ENCODE results near the gene NOL8. TPM values are rescaled to one million over a fixed set of nuclear protein-coding genes. Genes with fewer than 3 reads are reported as not detected.

The NOL8 gene
- total RNA-seq, result 60.2 TPM

DNA sequence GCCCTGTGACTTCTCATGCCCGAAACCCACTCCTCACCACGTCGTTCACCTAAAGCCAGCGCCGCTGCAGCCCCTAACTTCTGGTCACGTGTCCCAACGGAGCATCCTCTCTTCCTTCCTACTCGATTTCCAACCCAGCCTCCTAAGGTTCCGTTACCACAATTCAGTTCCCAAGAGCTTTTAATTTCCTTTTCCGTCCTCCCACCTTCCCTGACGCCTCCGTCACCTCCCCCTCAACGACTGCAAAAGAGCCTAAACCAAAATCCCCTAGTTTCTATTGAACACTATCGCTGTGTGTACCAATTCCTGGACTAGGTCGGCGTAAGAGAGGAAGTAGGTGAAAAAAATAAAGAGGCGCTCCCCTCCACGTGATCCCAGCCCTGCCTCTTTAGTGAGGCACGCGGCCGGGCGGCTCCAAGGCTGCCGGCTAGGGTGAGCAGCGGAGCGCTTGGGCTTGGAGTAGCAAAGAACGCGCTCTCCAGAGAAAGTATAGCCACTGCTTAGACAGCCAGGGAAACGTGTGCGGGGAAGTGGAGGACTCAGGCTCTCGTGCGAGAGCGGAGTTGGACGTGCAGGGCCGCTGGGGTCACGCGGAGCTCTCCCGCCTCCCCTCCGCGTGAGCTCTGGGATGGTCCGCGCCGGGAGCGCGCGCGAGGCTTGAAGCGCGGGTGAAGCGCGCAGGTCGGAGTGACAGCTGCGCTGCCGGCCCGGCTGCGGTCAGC is at the start of gene NOL8, which contains the start of gene CENPP:
NOL8 (minus strand) TSS at position 82 of the 722 bp plus-strand sequence. CDS start 1,189 bp downstream, outside the sequence.
CENPP (plus strand) TSS at position 685 of the 722 bp plus-strand sequence.
- peak; percentile 87 for DNase-seq (ENCODE audit: low spot score)

DNA sequence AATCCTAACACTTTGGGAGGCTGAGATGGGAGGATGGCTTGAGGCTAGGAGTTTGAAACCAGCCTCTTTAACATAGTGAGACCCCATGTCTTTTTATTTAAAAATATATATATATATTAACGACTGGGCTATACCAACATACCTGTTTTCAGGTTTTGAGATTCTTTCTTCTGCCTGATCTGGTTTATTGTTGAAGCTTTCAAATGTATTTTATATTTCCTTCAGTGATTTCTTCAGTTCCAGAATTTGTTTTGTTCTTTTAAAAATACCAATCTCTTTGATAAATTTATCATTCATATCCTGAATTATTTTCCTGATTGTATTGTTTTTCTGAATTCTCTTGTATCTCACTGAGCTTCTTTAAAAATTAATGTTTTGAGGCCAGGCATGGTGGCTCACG is 48.0 kb upstream of the NOL8 start:
- no peak for DNase-seq (ENCODE audit: low spot score)

DNA sequence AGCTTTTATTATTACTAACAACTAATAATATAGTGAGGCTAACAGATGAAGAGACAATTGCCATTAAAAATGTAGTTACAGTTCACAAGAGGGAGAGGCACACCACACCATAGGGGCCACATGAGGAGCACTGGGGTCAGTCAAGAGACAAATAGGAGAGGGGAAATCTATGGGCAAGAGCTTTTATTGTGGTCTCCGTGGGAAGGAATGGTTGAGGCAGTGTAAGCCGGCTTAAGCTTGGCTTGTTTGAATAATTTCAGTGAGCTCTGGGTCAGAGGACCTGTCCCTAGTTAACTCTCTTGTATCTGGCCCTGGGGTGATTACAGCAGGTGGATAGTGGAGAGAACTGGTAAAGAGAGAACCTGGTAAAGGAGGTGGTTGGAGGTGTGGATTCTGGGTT is 43.9 kb upstream of the NOL8 start:
- DNase-seq (ENCODE audit: low spot score), result no peak

DNA sequence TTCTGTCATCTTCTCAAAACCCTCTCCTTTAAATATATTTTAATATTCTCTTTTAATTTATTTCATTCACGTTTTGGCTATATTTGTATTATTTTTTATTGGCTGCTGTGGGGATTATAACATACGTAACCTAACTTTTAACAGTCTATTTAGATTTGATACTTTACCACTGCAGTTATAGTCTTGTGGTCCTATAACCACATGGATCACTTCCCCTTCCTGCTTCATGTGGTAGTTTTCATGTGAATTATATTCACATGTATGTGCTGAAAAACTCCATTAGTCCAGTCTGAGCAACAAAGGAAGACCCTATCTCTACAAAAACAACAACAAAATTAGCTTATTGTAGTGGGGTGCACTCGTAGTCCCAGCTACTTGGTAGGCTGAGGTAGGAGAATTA is 34.9 kb upstream of the NOL8 start:
- no peak for DNase-seq (ENCODE audit: low spot score)

DNA sequence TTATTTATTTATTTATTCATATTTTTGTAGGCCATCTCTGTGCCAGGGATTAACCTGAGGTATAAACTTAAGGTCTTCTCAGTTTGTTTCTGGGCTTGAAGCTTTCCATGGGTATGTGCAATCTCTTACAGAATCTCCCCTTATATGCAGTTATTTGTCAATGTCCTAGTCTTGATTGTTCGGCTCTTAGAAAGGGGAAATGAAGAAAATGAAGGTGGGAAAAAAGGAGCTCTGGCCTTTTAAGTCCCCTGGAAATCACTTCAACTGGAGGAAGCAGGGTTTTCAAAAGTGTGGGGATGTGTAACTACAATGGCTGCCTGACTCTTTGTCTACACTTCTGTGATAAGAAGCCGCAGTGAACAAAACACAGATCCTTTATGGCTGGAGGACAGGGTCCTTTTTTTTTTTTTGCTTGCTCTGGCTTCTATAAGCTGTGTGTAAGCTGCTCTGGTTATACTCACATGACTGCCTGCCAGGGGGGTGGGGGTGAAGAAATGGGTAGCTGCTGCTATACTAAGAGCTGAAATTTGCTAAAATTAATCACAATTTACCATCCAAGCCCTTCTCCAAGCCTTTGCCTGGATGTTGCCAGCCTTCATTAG is 34.3 kb upstream of the NOL8 start:
- no peak for DNase-seq (ENCODE audit: low spot score)

DNA sequence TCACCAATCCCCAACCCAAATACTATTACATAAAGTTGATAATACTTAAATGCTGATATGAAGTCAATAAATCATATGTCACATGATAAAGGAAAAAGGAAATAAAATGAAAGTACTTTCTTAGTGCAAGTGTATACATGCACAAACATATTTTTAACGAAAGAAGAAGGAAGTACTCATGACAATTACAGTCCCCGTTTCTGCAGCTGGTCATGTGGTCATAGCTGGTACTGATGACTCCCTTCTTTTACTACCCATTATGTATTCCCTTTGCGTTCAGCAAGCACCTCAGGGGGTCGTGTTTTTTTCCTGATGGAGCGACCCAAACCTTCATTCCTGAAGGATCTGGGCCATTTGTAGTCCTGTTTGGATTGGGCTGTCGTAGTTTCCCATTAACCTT is 27.9 kb upstream of the NOL8 start:
- DNase-seq (ENCODE audit: low spot score), result no peak

DNA sequence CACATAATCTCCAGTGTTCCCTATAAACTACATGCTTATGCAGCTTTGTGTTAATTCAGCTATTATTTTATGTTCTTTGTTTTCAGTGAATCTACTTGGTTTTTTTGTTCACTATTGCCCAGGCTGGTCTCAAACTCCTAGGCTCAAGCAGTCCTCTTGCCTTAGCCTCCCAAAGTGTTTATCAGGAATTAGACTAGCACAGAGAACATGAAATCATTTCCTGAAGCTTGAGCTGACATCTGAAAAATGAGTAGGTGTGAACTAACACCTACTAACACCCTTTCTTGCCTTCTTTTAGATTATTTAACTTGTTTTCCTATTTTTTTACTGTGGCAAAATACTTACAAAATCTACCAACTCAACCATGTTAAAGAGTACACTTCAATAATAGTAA is 25.6 kb upstream of the NOL8 start:
- DNase-seq (ENCODE audit: low spot score), result no peak

DNA sequence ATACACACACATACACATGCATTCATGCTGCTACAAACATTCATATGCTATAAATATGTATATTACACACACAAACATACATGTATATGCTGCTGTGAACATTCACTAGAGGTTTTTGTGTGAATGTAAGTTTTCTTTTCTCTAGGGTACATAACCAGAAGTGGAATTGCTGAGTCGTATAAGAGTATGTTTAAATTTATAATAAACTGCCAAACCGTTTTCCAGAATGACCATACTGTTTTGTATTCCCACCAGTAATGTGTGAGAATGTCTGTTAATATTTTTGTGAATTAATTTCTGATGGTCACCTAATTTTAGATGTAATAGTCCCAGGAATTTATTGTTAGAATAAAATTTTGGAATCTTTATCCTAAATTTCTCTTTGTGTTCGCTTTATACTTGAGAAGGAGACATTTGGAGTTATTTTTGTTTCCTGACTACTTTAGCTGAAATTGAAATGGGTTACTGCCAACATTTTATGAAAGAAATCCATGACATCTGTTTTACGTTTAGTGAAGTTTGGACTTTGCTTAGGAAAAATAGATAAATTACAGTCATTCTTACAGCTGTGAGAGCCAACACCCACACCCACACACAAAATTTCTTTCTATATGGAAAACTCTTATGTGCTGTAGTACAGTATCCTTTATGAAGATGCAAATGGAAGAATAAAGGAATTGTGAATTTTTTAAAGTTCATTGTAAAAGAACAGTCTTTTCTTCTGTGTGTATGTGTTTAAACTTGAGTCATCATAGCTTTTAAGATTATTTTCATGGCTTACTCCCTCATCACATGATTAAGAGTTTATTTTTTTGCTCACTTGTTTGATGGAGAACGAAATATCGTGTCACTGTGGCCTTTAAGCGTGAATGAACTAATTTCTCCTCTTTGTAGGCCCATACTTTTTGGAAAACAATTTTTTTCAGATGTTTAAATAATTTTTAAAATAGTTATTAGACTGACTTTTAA is 24.9 kb upstream of the NOL8 start:
- no peak for DNase-seq (ENCODE audit: low spot score)

DNA sequence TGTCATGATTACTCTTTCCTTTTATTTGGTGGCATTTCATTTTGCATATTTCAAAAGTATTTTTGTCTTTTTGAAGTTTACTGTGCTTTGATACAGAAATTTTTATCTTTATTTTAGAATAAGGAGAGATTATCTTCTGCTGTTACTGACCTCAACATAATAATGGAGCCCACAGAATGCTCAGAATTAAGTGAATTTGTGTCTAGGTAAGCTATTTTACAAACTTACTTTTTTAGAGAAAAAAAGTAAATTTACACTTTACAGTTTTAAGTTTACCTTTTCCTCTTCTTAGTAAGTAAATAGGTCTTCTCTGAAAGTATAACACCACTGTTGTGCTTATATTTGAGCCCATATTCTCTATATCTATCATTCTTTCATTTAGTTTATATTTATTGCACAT is 20.4 kb upstream of the NOL8 start:
- DNase-seq (ENCODE audit: low spot score), result no peak

DNA sequence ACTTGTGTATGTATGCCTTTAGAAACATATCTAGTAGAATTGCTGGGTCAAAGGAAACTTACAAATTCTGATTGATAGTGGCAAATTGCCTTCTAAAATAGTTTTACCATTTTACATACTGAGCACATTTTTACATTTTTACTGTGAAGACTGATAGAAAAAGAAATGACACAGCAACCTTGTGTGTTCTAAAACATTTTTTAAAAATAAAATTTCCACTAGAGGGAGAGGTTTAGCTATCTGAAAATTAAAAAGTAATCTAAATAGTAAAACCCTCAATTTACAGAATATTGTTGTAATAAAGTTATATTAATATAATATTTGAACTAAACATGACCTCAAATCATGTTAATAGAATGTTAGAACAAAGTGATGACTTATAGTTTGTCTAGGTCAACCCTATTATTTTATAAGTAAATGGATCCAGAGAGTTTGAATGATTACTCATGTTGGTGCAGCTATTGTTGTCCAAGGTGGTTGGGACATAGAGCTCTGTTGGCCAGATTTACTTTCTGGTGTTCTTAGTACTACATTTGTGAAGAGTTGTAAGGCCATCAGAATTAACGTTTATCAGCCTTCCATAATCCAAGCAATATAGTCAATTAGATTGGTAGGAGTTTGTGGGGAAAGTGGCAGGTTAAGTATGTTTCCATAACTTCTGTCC is 17.8 kb upstream of the NOL8 start:
- DNase-seq (ENCODE audit: low spot score), result no peak

DNA sequence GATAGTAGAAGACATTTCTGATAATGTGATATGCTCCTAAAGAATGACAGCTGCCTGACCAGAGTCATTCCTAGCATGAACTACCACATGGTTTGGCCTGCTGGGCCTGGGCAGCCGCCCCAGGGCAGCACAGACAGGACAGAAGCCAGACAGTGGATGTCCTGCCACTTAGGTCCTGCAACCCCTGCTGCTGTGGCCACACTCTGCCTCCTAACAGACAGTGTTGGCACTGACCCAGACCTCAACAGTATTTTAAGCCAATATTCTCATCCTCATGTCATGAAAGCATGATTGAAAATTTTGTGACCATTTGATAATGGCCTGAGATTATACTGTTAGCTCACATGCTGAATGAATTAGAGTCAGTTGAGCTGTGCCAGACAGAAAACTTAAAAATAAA is 16.4 kb upstream of the NOL8 start:
- DNase-seq (ENCODE audit: low spot score), result no peak

DNA sequence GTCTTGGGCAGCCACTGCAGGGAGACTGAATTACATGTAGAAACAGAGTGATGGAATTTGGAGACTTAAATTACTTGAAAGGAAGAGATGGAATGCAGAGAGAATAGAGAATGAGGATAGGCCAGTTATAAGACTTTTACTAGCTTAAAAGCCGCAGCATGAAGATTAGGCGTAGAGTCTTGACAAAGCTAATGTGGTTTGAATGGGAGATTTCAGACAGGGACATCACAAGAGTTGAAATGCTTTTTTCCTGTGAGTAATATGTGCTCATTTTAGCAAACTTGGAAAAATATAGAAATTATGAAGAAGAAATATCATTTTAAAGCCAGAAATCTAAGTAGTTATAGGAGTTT is 8.1 kb upstream of the NOL8 start:
- no peak for DNase-seq (ENCODE audit: low spot score)

DNA sequence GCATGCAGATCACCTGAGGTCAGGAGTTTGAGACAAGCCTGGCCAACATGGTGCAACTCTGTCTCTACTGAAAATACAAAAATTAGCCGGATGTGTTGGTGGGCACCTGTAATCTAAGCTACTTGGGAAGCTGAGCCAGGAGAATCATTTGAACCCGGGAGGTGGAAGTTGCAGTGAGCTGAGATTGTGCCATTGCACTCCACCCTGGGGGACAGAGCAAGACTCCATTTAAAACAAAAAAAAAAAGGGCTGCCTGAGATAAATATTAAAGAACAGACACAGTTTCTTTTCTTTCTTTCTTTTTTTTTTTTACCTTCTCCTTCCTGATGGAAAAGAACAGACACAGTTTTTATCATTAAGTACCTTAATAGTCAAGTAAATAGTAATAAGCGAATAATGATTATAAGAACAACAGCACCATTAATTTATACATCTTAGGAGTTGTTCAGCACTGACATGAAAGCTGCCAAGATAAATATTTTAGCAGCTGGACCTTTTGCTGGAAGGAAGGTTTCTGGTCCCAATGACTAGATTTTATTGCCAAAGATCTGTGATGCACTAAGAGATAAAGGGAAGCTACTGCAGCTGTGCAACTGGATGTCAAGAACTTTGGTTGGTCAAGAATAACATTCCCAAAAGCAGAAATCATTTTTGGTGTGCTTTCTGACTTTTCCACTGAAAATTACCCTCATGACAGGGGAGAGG is 7.6 kb upstream of the NOL8 start:
- DNase-seq (ENCODE audit: low spot score), result no peak

DNA sequence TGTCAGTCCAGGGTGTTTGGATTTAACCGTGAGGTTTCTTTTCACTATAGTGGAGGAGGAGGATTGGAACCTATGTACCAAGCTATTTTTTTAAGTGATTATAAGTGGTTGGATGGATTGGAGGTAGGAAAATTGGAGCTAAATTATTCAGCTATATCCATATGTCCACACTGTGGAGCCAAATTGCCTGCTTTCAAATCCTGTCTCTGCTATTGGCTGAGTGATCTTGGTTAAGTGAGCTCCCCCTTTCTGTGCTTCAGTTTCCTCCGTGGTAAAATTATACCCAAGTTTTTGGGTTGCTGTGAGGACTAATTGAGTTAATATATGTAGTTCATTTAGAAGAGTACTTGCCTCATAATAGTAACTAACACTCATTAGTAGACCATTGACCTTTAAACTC is 3.1 kb upstream of the NOL8 start:
- no peak for DNase-seq (ENCODE audit: low spot score)

DNA sequence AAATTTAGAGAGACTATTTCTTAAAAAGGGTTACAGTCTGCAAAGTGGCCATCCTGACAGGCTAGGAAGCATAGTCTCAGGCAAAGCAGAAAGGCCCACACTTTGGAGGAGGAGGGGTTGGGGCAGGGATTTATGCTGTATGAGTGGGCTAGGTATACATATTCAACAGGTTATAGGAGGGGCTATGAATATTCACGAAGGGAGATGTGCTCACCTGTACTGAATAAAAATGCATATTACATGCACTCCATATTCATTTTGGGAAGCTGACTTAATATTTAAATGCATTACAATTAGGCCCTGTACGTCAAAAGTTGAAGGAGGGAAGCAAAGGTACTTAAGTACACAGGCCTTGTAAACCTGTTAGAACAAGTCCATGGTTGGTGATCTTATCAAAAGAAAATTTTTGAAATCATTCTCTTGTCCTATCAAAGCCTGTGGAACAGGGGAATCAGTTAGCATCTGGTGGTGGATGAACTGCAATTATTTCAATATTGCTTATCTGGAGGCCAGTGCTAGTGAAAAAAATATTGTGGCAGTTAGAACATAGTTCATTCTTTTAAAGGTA is 2.2 kb upstream of the NOL8 start:
- DNase-seq (ENCODE audit: low spot score), result no peak

DNA sequence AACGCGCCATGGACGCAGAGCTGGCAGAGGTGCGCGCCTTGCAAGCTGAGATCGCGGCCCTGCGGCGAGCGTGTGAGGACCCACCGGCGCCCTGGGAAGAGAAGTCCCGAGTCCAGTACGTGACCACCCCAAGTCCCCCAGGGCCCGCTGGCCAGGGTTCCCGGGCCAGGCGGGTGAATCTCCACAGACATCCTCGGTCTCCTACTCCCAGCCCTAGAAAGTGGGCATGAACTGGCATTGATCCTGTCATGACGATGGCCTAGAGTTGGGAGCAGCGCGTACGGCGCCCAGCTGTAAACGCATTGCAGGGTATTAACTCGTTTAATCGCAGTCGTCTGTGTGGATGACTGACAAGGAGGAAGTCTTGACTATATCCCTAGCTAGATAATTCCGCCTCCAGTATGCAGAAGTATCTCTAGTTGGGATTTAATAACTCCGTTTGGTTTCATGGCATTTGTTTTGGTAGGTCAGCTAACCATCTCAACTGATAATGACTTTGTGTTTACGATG is 896 bp upstream of the NOL8 start:
- no peak for DNase-seq (ENCODE audit: low spot score)

DNA sequence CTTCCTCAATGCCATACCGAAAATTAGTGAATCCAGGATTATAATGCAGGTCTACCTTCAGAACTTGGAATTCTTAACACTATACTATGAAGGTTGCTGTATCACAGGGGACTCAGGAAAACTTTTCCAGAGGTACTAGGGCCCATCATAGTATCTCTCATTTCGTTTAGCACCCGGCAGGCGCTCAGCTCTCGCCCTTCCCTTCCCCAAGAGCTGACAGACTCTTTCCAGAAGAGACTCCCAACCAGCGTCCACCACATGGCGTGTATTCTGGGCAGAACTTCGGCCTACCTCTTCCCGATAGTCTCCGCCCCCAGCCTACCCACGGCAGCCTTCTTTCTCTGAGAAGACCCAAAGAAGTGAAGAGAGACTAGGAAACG is 271 bp downstream of the NOL8 start:
- DNase-seq (ENCODE audit: low spot score), result no peak

DNA sequence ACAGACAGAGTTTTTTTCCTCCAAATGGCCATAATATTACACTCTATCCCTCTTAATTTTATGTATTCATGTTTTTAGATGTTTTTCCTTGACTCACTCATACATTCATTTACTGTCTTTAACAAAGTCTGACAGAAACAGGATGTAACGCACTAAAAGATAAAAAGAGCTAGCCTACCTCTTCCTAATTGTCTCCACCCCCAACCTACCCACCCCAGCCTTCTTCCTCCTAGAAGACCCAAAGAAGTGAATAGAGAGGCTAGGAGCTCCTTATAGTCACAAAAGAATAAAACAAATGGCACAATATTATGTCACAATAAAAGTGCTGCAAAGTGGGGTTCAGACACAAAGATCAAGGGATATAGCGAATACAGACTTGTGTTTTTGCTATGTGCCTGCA is 719 bp downstream of the NOL8 start:
- DNase-seq (ENCODE audit: low spot score), result no peak

DNA sequence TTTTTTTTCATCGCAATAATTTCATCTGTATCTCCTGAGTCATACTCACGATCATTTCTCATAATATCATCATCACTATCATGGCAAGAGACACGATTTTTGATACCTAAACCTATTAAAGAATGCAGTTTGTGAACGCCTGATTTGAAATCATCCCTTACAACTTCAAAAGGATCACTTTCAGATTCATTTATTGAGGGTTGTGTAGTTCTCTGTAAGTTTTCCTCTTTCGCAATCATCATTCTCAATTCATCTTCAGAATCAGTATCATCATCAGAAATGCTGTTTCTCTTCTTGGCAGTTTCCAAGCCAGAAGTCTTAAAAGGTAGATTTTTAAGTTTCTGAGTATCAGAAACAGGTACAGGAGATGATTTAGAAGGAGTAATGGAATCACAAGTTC is 9.7 kb downstream of the NOL8 start:
- no peak for DNase-seq (ENCODE audit: low spot score)

DNA sequence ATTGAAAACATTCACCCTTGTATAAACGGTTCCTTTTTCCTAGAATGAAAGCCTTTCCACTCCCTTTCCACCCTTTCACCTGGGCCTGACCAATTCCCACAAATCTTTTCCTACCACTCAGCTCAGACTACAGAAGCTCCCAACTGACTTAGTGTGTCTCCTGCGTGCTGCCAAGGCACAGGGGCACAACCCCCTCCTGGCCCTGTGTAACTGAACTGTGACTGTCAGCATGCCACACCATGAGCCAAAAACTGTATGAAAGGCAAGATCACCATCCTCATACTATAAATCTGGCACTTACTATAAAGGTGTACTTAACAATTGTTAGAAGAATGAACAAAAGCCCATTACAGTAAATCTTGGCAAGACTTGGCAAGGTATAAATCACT is 11.5 kb downstream of the NOL8 start:
- no peak for DNase-seq (ENCODE audit: low spot score)

All from ureter (tissue), 1 donor.